ENCODE results near the gene IQSEC1.

Gene IQSEC1

DNA sequence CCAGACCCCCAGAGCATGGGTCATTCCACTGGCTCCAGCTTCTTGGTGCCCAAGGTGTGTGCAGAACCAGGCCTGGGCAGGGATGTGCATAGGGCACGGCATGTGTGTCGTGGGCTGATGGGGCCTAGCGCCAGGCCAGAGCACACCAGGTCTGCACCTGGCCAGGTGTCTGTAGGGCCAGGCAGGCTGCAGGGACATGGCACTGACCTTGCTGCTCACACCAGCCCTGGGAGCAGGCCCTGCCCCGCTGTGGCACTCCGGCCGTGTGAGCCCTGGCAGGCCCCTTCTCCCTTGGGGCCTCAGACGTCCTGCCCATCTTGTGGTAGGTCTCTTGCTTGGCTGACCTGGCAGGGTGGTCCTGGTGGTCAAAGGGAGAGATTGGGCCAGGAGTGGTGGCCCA, 147.6 kb downstream of the IQSEC1 start:
- H3K4me1 ChIP-seq (ENCODE audit: control extremely low read depth in 1 of 4, control insufficient read depth in 4 of 4, insufficient read depth in 4 of 4, low read length in 3 of 4): no peaks in the 10 kb centered on the region
- no peak overlapping the region for H3K27ac ChIP-seq (ENCODE audit: insufficient read depth in 1 of 2, low read depth in 1 of 2, low read length in 2 of 2, poor library complexity in 1 of 2, severe bottlenecking in 2 of 2)
- POLR2A ChIA-PET: no interaction called here
- DNase-seq: no peak
- peaks cover 11 to 38% (median 24%) of the 10 kb centered on the region in 4 experiments for H3K36me3 ChIP-seq (ENCODE audit: control insufficient read depth in 4 of 4, insufficient read depth in 4 of 4, low read length in 3 of 4)
- no peaks in the 10 kb centered on the region for H3K27me3 ChIP-seq (replicated peaks in 2 of 5; ENCODE audit: control insufficient read depth in 4 of 5, insufficient read depth in 5 of 5, low read length in 4 of 5)
- CTCF ChIA-PET: interaction anchor here (0.9 to 2.0 kb wide), 2 partner anchors 10 to 58 kb away, joined by 3 to 5 read pairs; no protein-coding TSS in a partner anchor
- H3K4me3 ChIP-seq (ENCODE audit: control insufficient read depth in 1 of 7, extremely low read depth in 1 of 7, insufficient read depth in 4 of 7, low read depth in 2 of 7, low read length in 6 of 7): no peak overlapping the region
- H3K9me3 ChIP-seq (ENCODE audit: control extremely low read depth in 1 of 5, control insufficient read depth in 4 of 5, insufficient read depth in 2 of 5, low read depth in 1 of 5, low read length in 4 of 5): no peaks in the 10 kb centered on the region
- 98% methylated on average over 4 of the region's 7 CpGs for WGBS (ENCODE audit: insufficient coverage)

DNA sequence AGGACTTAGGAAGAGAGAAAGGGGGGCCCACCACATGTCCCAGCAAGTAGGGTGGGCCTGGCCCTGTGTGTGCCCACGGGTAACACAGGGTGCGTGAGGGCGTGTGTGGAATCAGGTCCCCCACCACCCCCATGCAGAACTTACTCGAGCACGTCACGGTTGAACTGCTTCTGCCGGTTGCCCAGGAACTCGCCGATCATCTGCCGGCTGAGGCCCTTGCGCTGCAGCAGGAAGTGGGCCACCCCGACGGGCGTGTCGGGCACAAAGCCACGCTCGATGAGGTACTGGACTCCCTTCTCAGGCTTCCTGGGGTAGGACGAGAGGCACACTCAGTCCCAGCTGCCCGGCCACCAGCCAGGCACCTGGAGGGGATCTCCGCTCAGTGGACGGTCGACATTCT, 148.8 kb downstream of the IQSEC1 start:
- DNase-seq: peak in 2 of 3 donors; percentile 21 to 30
- H3K4me1 ChIP-seq (ENCODE audit: control extremely low read depth in 1 of 4, control insufficient read depth in 4 of 4, insufficient read depth in 4 of 4, low read length in 3 of 4): no peaks in the 10 kb centered on the region
- no peaks in the 10 kb centered on the region for H3K27me3 ChIP-seq (replicated peaks in 2 of 5; ENCODE audit: control insufficient read depth in 4 of 5, insufficient read depth in 5 of 5, low read length in 4 of 5)
- no peak overlapping the region for H3K27ac ChIP-seq (ENCODE audit: insufficient read depth in 1 of 2, low read depth in 1 of 2, low read length in 2 of 2, poor library complexity in 1 of 2, severe bottlenecking in 2 of 2)
- CTCF ChIA-PET: interaction anchor here (2.0 kb wide), 1 partner anchor 60 kb away, joined by 5 read pairs; no protein-coding TSS in a partner anchor
- WGBS (ENCODE audit: insufficient coverage): 77% methylated on average over 21 of the region's 22 CpGs
- H3K36me3 ChIP-seq (ENCODE audit: control insufficient read depth in 4 of 4, insufficient read depth in 4 of 4, low read length in 3 of 4): peaks cover 11 to 47% (median 30%) of the 10 kb centered on the region in 4 experiments
- POLR2A ChIA-PET: no interaction called here
- H3K4me3 ChIP-seq (ENCODE audit: control insufficient read depth in 1 of 7, extremely low read depth in 1 of 7, insufficient read depth in 4 of 7, low read depth in 2 of 7, low read length in 6 of 7): no peak overlapping the region
- H3K9me3 ChIP-seq (ENCODE audit: control extremely low read depth in 1 of 5, control insufficient read depth in 4 of 5, insufficient read depth in 2 of 5, low read depth in 1 of 5, low read length in 4 of 5): no peaks in the 10 kb centered on the region

DNA sequence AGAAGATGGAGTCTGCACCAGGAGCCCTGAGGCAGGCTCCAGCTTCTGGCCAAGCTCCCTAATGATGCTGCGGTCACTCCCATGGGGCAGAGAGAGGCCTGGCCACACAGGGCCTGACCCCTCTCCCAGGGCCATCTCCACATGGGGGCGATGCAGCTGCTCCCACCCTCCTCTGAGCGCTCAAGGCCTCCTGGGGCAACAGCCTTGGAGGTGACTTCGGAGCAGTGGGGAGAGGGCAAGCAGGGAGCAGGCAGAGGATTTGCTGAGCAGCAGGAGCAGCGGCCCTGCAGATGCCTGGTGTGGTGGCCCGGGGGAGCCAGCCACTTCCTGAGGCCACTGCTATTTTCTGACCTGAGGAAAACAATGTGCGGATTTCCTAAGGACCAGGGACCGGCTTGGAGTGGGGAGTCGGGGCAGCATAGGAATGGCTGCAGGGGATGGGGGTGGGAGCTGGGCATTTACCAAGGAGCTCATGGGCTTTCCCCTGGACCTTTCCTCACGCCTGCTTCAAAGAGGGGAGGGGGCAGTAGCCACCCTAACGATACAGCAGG, 150.3 kb downstream of the IQSEC1 start:
- CTCF ChIA-PET: interaction anchor here (1.6 kb wide), 1 partner anchor 59 kb away, joined by 3 read pairs; no protein-coding TSS in a partner anchor

DNA sequence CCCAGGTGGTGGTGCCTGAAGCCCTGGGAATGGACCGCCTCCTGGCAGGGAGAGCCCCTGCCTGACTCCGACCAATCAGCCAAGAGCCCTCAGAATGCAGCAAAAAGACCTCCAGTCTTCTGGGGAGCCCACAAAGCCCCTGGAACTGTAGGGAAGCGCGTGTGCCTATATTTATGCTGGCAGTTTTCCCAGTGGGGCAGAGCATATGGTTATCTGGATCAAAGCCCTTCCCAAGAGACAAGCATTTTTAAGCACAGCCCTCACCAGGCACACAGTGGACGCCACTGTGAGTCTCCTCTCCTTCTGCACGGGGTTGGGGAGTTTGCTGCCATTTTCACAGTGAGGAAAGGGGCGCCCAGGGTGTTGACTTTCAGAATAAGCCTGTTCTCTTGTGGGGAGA, 150.9 kb downstream of the IQSEC1 start:
- no peak overlapping the region for H3K4me3 ChIP-seq (ENCODE audit: control insufficient read depth in 1 of 7, extremely low read depth in 1 of 7, insufficient read depth in 4 of 7, low read depth in 2 of 7, low read length in 6 of 7)
- no peaks in the 10 kb centered on the region for H3K27me3 ChIP-seq (replicated peaks in 2 of 5; ENCODE audit: control insufficient read depth in 4 of 5, insufficient read depth in 5 of 5, low read length in 4 of 5)
- ChIA-PET CTCF (interaction anchor here (1.6 kb wide), 1 partner anchor 60 kb away, joined by 3 read pairs; no protein-coding TSS in a partner anchor), POLR2A (no interaction called here)
- H3K9me3 ChIP-seq (ENCODE audit: control extremely low read depth in 1 of 5, control insufficient read depth in 4 of 5, insufficient read depth in 2 of 5, low read depth in 1 of 5, low read length in 4 of 5): no peaks in the 10 kb centered on the region
- no peak for DNase-seq
- H3K36me3 ChIP-seq (ENCODE audit: control insufficient read depth in 4 of 4, insufficient read depth in 4 of 4, low read length in 3 of 4): peaks cover 11 to 52% (median 28%) of the 10 kb centered on the region in 4 experiments
- H3K27ac ChIP-seq (ENCODE audit: insufficient read depth in 1 of 2, low read depth in 1 of 2, low read length in 2 of 2, poor library complexity in 1 of 2, severe bottlenecking in 2 of 2): no peak overlapping the region
- H3K4me1 ChIP-seq (ENCODE audit: control extremely low read depth in 1 of 4, control insufficient read depth in 4 of 4, insufficient read depth in 4 of 4, low read length in 3 of 4): peaks cover 0 to under 1% (median 0%) of the 10 kb centered on the region in 4 experiments
- WGBS (ENCODE audit: insufficient coverage): 98% methylated on average over 5 of the region's 7 CpGs

More for the DNA sequence above, 150.3 kb downstream of the IQSEC1 start:
- POLR2A ChIA-PET: no interaction called here
- Histone ChIP-seq H3K27me3 (replicated peaks in 2 of 5; ENCODE audit: control insufficient read depth in 4 of 5, insufficient read depth in 5 of 5, low read length in 4 of 5) (no peaks in the 10 kb centered on the region), H3K27ac (ENCODE audit: insufficient read depth in 1 of 2, low read depth in 1 of 2, low read length in 2 of 2, poor library complexity in 1 of 2, severe bottlenecking in 2 of 2) (no peak overlapping the region), H3K4me3 (ENCODE audit: control insufficient read depth in 1 of 7, extremely low read depth in 1 of 7, insufficient read depth in 4 of 7, low read depth in 2 of 7, low read length in 6 of 7) (no peak overlapping the region), H3K4me1 (ENCODE audit: control extremely low read depth in 1 of 4, control insufficient read depth in 4 of 4, insufficient read depth in 4 of 4, low read length in 3 of 4) (no peaks in the 10 kb centered on the region), H3K36me3 (ENCODE audit: control insufficient read depth in 4 of 4, insufficient read depth in 4 of 4, low read length in 3 of 4) (peaks cover 11 to 52% (median 26%) of the 10 kb centered on the region in 4 experiments), H3K9me3 (ENCODE audit: control extremely low read depth in 1 of 5, control insufficient read depth in 4 of 5, insufficient read depth in 2 of 5, low read depth in 1 of 5, low read length in 4 of 5) (no peaks in the 10 kb centered on the region)
- DNase-seq: no peak
- WGBS (ENCODE audit: insufficient coverage): 97% methylated on average over 11 of the region's 11 CpGs

DNA sequence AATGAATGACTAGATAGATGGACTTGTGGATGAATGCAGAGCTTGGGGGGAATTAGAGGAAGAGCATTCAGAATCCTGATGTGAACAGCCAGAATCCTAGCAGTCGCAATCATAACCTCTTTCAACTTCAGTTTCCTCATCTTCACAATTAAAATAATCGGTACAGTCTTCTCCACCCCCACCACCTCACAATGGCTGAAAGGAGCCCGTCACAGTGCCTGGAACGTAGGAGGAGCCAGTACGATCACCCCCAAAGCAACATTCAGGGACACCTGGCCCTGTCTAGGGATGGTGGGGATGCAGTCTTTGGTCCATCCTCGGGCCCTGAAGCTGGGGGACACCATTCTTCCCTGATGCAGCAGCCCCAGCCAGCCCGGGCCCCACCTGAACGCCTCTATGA, 151.5 kb downstream of the IQSEC1 start:
- Histone ChIP-seq H3K36me3 (ENCODE audit: control insufficient read depth in 4 of 4, insufficient read depth in 4 of 4, low read length in 3 of 4) (peaks cover 11 to 52% (median 28%) of the 10 kb centered on the region in 4 experiments), H3K4me3 (ENCODE audit: control insufficient read depth in 1 of 7, extremely low read depth in 1 of 7, insufficient read depth in 4 of 7, low read depth in 2 of 7, low read length in 6 of 7) (no peak overlapping the region), H3K4me1 (ENCODE audit: control extremely low read depth in 1 of 4, control insufficient read depth in 4 of 4, insufficient read depth in 4 of 4, low read length in 3 of 4) (peaks cover under 1 to 6% (median 4%) of the 10 kb centered on the region in 4 experiments), H3K27ac (ENCODE audit: insufficient read depth in 1 of 2, low read depth in 1 of 2, low read length in 2 of 2, poor library complexity in 1 of 2, severe bottlenecking in 2 of 2) (no peak overlapping the region), H3K27me3 (replicated peaks in 2 of 5; ENCODE audit: control insufficient read depth in 4 of 5, insufficient read depth in 5 of 5, low read length in 4 of 5) (no peaks in the 10 kb centered on the region), H3K9me3 (ENCODE audit: control extremely low read depth in 1 of 5, control insufficient read depth in 4 of 5, insufficient read depth in 2 of 5, low read depth in 1 of 5, low read length in 4 of 5) (no peaks in the 10 kb centered on the region)
- 100% methylated on average over 4 of the region's 8 CpGs for WGBS (ENCODE audit: insufficient coverage)
- ChIA-PET POLR2A (no interaction called here), CTCF (interaction anchor here (1.6 kb wide), 1 partner anchor 61 kb away, joined by 3 read pairs; no protein-coding TSS in a partner anchor)
- no peak for DNase-seq

DNA sequence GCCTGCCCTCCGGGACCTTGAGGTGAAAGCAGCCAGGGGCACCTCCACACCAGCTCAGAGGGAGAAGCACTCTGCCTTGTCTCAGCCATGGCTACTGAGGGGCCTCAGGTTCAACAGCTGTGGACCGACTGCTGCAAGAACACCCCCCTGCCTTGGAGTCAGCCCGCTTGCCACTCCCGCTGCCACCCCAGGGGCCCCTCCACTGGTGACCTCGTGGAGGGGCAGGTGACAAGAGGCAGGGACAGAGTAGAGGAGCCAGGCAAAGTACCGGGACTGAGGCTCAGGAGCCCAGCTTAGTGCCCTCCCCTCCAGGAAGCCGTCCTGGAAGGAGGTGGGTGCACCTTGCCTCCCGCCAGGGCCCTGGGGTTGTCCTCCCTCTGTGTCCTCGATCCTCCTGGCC, 152.3 kb downstream of the IQSEC1 start:
- over 99% methylated on average over 7 of the region's 9 CpGs for WGBS (ENCODE audit: insufficient coverage)
- Histone ChIP-seq H3K4me3 (ENCODE audit: control insufficient read depth in 1 of 7, extremely low read depth in 1 of 7, insufficient read depth in 4 of 7, low read depth in 2 of 7, low read length in 6 of 7) (no peak overlapping the region), H3K27ac (ENCODE audit: insufficient read depth in 1 of 2, low read depth in 1 of 2, low read length in 2 of 2, poor library complexity in 1 of 2, severe bottlenecking in 2 of 2) (no peak overlapping the region), H3K27me3 (replicated peaks in 2 of 5; ENCODE audit: control insufficient read depth in 4 of 5, insufficient read depth in 5 of 5, low read length in 4 of 5) (no peaks in the 10 kb centered on the region), H3K9me3 (ENCODE audit: control extremely low read depth in 1 of 5, control insufficient read depth in 4 of 5, insufficient read depth in 2 of 5, low read depth in 1 of 5, low read length in 4 of 5) (no peaks in the 10 kb centered on the region), H3K4me1 (ENCODE audit: control extremely low read depth in 1 of 4, control insufficient read depth in 4 of 4, insufficient read depth in 4 of 4, low read length in 3 of 4) (peaks cover 4 to 14% (median 11%) of the 10 kb centered on the region in 4 experiments), H3K36me3 (ENCODE audit: control insufficient read depth in 4 of 4, insufficient read depth in 4 of 4, low read length in 3 of 4) (peaks cover 11 to 52% (median 27%) of the 10 kb centered on the region in 4 experiments)
- POLR2A ChIA-PET: no interaction called here
- no peak for DNase-seq
- CTCF ChIA-PET: interaction anchor here (1.0 kb wide), 2 partner anchors 29 to 41 kb away, joined by 3 to 4 read pairs; no protein-coding TSS in a partner anchor

DNA sequence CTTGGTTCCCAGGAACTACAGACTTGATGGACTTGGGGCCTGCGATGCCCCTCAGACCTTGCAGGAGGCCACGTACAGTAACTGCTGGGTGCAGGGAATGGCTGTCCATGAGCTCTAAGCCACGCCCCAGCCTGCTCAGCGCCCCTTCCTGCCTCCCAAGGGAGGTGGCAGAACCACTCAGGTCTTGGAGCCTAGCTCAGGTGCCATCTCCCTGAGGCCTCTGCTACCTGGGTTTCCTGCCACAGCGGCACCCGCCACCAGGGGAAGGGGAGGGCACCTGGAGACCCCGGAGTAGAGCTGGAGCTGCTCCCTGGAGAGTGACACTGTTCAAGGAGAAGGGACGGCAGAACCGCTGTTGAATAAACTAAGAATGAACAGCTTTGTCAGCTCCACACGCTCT, 154.0 kb downstream of the IQSEC1 start:
- ChIA-PET POLR2A (no interaction called here), CTCF (interaction anchor here (0.9 to 2.2 kb wide), 6 partner anchors 11 to 65 kb away, joined by 3 to 7 read pairs (median 4); no protein-coding TSS in a partner anchor)
- no peak for DNase-seq
- Histone ChIP-seq H3K27me3 (replicated peaks in 2 of 5; ENCODE audit: control insufficient read depth in 4 of 5, insufficient read depth in 5 of 5, low read length in 4 of 5) (no peaks in the 10 kb centered on the region), H3K9me3 (ENCODE audit: control extremely low read depth in 1 of 5, control insufficient read depth in 4 of 5, insufficient read depth in 2 of 5, low read depth in 1 of 5, low read length in 4 of 5) (no peaks in the 10 kb centered on the region), H3K4me3 (ENCODE audit: control insufficient read depth in 1 of 7, extremely low read depth in 1 of 7, insufficient read depth in 4 of 7, low read depth in 2 of 7, low read length in 6 of 7) (no peak overlapping the region), H3K36me3 (ENCODE audit: control insufficient read depth in 4 of 4, insufficient read depth in 4 of 4, low read length in 3 of 4) (peaks cover 11 to 45% (median 22%) of the 10 kb centered on the region in 4 experiments), H3K4me1 (ENCODE audit: control extremely low read depth in 1 of 4, control insufficient read depth in 4 of 4, insufficient read depth in 4 of 4, low read length in 3 of 4) (peaks cover 4 to 25% (median 14%) of the 10 kb centered on the region in 4 experiments), H3K27ac (ENCODE audit: insufficient read depth in 1 of 2, low read depth in 1 of 2, low read length in 2 of 2, poor library complexity in 1 of 2, severe bottlenecking in 2 of 2) (no peak overlapping the region)
- WGBS (ENCODE audit: insufficient coverage): 97% methylated on average over 10 of the region's 10 CpGs
